Measurements from ENCODE around the gene CD79A. TPM values are rescaled to one million over a fixed set of nuclear protein-coding genes. Genes with fewer than 3 reads are reported as not detected.
"Not testable (repeated sequence)": the region's sequence is repeated elsewhere in the genome, so short reads cannot be mapped to it uniquely, and the experiment has no call there.

Gene CD79A
- total RNA-seq, 1 donor = 17.2 TPM

DNA sequence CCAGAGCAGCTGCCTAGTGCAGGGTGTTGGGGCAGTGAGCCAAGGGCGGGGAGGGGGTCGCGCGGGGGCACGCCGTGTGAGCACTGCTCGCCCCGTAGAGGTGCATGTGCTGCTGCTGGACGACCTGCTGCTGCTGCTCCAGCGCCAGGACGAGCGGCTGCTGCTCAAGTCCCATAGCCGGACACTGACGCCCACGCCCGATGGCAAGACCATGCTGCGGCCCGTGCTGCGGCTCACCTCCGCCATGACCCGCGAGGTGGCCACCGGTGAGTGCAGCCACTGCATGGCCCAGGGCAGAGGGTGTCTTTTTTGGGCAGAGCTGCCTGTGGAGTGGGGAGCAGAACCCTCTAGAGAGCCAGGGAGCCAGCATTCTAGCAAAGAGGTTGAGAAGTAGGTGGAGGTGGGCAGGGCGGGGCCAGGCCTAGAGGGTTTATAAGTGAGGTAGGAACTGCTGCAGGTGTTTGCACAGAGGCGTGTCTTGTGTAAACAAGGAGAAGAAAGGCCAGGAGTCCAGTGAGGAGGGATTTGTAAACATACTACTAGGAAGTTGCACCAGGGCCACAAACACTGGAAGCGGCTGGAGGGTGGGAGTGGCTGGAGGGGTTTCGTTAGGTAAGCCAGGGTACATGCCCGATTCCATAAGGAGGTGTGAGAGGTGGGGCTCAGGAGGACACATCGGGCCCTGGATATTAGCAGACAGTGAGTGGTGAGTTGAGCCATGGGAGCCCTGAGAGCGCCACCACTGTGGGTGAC is 27.2 kb downstream of the CD79A start:
- no peak for DNase-seq (ENCODE audit: low read depth in 2 of 3, low spot score in 2 of 3)

DNA sequence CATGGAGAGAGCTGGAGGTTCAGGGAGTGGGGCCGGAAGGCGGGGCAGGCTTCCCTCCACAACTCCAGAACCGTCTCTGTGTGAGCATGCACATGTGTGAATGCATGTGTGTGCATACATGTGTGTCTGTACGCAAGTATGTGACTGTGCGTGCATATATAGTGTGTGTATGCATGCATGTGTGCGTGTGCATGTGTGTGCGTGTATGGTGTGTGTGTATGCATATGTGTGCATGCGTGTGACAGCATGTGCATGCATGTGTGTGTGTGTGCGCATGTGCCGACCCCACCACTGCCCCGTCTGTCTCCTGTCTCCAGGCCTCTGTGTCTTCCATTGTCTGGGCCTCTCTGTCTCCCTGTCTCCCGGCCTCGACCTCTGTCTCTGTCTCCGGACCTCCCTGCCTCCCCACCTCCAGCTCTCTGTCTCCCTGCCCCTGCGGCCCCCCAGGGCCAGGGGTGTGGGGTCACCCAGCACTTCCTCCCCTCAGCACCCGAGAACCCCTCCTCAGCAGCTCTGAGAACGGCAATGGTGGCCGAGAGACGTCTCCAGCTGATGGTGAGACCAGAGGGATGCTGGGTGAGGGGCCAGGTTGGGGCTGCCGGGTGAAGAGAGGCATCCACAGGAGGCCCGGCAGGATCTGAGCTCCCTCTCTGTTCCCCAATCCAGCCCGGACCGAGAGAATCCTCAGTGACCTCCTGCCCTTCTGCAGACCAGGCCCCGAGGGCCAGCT is 28.4 kb downstream of the CD79A start:
- DNase-seq (ENCODE audit: low read depth in 2 of 3, low spot score in 2 of 3) = no peak

DNA sequence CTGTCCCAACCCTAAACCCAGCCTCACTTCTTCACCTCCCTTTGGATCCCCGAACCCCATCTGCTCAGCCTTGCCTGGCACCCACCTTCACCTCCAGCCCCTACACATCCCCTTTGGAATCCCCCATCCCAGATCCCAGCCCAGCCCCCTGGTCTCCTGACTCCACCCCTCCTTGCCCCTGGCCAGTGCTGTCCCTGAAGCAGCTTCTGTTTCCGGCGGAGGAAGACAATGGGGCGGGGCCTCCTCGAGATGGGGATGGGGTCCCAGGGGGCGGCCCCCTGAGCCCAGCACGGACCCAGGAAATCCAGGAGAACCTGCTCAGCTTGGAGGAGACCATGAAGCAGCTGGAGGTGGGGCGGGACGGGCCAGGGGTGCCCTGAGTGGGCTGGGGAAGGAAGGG is 29.2 kb downstream of the CD79A start:
- DNase-seq (ENCODE audit: low read depth in 2 of 3, low spot score in 2 of 3) = no peak

DNA sequence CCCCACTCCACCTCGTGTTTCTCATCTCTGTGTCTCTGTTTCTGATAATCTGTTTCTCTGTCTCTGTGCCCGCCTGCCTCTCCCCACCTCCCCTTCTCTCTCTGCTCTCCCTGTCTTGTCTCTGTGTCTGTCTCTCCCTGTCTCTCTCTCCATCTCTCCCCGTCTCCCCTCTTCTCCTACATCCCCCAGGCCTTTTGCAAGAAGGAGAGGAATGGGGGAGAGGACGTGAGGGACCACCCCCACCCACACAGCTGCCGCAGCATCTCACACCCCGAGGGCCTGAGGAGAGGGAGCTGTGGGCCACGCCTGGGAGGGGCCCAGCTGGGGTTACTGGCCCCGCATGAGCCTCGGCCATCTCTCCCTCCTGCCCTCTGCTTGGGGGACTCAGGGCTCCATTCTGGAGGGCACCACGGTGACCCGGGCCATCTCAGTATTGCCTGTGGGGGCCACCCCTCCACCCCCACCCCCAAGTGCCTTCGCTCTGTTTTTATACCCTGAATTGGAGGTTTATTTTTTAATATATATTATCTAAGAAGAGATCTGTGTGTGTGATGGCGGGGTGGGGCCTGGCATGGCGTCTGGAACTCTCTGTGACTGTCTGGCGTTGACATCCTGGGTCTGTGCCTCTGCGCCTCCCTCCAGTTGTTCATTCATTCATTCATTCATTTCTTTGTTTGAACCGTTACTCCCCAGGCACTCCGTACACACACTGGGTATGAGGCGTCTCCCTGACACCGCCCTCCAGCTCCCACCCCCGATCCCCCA is 30.0 kb downstream of the CD79A start:
- no peak for DNase-seq (ENCODE audit: low read depth in 2 of 3, low spot score in 2 of 3)

DNA sequence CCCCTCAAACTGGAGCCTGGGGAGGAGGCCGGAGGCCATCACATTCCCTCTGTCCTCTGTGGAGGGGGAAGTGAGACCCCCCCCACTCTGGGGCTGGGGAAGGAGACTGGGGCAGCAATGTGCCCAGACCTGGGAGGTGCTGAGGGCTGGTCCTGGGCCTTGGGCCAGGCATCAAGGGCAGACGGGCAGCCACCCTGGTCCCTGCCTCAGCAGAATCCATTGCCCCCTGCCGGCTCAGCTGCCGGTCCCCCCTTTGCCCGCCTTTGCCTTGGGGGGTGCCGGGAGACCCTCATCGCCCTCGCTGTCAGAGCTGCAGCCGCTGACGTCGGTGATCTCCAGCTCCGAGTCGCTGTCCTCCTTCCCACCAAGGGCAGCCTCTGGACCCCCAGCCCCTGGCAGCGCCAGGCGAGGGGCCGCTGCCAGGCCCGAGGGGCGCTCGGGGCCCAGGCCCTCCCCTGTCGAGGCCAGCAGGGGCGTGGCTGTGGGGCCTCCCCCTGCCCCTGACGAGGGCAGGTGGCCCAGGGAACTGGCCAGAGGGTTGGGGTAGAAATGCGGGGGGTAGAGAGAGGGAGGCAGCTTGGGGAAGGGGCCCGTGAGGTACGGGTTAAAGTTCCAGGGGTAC is 31.0 kb downstream of the CD79A start:
- DNase-seq (ENCODE audit: low read depth in 2 of 3, low spot score in 2 of 3) = no peak

DNA sequence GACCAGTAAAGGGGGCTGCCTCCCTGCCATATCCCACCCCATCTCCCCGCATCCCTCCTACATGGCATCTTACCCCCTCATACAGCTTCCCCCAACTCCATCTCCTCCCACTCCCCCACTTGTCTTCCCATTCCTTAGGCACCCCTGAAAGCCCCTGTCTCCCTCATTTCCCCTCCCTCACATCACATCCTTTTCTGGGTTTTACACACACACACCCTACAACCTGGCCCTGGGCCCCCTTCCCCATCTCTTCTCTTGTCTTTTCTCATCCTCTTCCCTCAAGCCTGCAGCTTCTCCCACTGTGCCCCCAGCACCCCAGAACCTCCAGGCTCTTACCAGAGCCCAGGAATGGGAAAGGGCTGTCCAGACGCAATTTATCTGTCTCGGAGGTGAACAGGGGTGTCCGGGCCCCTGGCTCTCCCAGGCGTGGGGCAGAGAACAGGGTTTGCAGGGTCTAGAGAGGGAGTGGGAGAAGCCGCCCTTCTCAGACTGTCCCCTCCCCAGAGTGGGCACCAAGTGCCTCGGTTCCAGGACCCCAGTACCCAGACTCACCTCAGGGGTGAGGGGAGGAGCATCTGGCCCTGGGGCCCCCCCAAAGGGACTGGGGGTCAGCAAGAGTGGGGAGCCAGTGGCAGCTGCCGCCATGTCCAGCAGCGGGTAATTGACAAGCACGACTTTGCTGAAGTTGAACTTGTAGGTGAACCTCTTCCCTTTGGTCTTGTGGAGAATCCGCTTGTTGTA is 31.8 kb downstream of the CD79A start:
- DNase-seq (ENCODE audit: low read depth in 2 of 3, low spot score in 2 of 3) = no peak

DNA sequence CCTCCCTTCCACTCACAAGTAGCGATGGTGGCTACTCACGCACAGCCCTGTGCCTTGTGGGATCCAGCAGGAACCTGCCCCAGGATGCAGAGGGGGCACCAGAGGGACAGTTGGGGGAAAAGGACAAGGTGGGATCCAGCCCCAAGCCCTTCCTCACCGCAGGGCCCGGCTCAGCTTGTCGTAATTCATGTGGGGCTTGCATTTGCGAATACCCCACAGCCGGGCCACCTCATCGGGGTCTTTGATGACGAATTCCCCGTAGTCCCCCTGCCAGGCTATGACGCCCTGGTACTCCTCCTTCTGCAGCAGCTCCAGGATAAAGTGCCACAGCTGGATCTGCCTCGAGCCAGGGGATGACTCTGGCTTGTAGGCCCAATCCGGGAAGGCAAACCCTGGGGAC is 32.6 kb downstream of the CD79A start:
- DNase-seq (ENCODE audit: low read depth in 2 of 3, low spot score in 2 of 3) = no peak

DNA sequence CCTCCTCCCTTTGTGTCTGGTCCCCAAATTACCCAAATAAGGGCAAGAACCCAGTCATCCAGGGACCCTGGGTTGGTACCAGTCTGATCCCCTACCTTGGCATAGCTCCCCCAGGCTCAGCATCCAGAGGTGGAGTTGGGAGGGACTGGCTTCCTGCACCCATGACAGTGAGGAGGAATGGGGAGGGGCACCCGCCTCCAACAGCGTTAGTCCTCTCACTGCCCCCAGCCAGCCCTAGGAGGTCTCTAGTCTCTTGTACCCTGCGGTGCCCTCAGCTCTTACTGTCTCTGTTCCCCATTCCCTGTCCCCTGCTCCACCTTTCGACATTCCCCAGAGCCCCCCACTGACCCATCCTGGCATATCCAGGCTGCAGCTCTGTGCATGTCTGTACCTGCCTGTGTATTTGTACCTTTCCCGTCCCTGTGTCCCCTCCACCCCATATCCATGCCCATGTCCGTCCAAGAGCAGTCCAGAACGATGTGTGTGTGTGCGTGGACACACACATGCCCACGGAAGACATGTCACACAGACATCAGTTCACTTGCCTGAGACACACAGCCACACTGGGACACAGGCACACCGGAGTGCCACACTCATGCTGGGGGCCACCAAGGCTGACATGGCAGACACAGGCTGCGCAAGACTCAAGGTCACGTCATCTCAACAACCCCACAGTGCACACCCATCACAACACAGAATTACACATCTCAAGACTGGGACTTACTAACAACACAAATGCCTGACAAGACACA is 33.3 kb downstream of the CD79A start:
- DNase-seq (ENCODE audit: low read depth in 2 of 3, low spot score in 2 of 3) = no peak

DNA sequence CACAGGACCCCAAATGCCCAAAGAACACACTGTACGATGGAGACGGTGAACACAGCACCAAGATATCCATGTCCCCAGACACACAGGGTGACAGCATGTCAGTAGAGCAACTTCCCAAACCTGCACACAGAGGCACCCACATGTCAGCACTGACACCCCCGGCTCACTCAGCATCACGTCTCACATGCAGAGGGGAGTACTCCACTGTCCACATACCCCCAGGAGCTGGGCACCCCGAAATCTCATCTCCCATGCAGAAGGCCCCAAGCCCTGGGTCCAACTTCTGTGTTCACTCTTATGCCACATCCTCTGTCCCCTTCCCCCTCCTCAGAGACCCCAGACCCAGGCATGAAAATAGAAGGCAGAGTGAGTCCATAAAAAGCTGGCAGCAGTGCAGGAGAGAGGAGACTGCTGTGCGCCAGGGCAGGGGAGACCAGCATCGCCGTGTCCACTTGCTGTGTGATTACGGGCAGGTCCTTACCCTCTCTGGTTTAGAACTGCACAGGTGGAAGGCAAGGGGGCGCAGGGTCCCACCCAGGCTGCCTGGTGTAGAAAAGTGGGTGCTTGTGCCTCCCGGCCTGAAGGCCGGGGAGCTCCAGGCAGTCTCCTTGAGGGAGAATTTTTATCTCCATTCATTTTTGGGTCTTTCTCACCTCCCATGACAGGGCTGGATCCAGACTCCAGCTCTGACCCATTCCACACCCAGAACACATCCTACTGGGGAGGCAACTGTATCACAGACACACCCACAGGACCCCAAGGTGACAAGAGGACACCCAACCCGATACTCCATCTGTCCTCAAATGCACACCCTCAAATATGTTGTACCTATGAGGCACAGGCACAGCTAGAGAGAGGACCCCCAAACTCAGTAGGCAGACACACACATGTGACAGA is 34.2 kb downstream of the CD79A start:
- DNase-seq (ENCODE audit: low read depth in 2 of 3, low spot score in 2 of 3) = no peak

DNA sequence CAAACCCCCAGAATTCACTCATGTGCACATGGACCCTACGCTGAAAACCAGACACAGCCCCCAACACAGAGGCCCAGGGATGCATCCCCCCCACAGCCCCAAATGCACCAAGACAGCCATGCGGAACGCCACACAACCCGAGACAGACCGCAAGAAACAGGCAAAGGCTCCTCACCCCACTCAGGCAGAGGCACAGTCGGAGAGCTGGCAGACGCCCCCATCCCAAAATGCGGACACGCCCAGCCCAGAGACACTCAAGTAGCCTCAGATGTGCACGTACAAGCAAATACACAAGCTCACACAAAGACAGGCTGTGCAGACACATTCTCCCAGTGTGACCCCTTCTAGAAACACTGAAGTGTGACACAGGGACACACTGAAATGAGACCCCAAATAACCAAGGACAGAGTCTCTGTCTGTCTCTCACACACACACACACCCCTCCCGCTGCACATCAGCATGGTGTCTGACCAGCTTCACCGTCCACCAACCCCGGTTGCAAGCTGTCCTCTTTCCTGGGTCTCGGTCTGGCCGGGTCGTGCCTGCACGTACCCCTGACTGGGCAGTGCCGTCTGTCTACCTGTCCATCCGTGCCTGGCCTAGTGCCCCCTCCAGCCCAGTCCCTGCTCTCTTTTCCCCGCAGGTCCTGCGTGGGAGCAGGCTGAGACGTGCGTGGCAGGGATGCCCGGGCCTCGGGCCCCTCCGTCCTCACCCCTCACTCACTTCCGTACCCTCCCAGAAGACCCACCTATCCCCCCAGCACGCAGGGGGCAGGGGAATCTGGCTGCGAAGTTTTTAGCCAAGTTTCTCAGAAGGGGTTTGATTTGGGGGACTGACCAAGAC is 35.0 kb downstream of the CD79A start:
- no peak for DNase-seq (ENCODE audit: low read depth in 2 of 3, low spot score in 2 of 3)

DNA sequence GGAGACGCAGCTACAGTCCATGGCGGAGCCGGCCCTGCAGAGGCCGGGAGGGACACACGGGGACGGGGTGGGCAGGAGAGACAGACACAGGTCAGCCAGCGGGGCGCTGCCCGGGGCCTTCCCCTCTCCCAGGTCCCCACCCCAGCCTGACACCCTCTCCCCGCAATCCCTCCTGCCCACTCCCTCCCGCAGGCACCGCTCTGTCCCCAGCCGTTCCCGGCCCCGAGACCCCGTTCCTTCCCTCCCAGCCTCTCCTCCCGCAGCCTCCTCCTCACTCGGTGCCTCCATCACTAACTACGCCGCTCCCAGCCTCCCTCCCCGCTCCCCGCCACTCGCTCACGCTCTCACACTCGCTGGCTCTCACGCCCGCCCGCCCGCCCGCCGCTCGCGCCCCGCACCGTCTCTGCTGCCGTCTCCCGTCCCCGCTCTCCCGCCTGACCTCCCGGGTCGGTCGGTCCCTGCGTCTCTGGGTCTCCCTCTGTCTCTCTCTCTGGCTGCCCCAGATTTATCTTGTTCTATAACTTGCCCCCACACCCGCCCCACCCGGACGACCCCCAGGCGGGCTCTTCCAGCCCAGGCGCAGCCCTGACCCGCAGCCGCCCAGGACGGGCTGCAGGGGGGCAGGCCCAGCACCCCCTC is 35.9 kb downstream of the CD79A start:
- DNase-seq (ENCODE audit: low read depth in 2 of 3, low spot score in 2 of 3) = no peak

DNA sequence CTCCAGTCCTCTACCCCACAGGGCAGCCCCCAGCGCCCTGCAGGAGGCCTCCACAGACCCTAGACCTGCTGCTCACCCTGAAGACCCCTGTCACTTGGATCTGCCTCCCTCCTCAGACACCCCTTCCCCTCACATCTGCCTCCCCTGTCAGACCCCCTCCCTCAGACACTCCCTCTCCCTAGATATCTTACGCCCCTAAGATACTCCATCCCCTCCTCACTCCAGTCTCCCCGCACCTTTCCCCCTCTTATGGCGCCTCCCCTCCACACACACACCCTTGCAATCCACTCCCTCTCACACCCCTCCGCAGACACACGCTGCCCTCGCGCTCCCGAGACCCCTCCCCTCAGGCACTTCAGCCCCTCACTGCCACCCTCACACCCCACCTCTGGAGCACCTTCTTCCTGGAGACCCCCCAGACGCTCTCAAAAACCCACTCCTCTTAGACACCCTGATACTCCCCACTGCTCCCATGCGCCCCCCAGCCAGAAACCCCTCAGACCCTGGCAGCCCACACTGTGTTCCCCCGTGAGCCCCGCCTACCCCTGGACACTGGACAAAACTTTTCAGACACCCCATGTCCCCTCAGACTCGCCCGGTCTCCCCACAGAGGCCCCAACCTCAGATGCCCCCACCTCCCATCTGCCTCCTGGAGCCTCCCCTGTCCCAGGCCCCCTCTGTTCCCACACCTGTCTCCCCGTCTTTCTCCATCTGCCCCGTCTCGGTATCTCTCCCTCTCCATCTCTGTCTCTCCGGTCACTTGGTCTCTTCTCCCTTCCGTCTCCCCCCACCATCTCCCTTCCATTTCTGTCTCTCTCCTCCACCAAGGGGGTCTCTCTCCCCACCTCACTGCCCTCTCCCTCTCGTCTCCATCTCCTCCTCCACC is 36.7 kb downstream of the CD79A start:
- DNase-seq (ENCODE audit: low read depth in 2 of 3, low spot score in 2 of 3) = no peak

DNA sequence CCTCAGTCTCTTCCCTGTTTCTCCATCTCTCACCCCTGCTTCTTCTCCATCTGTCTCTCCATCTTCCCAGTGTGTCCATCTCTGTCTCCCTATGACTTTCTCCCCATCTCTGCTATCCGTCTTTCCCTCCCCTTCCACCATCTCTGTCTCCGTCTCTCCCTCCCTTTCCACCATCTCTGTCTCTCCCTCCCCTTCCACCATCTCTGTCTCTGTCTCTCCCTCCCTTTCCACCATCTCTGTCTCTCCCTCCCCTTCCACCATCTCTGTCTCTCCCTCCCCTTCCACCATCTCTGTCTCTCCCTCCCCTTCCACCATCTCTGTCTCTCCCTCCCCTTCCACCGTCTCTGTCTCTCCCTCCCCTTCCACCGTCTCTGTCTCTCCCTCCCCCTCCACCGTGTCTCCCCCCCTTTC is 37.4 kb downstream of the CD79A start:
- not testable (repeated sequence) for DNase-seq (ENCODE audit: low read depth in 2 of 3, low spot score in 2 of 3)

DNA sequence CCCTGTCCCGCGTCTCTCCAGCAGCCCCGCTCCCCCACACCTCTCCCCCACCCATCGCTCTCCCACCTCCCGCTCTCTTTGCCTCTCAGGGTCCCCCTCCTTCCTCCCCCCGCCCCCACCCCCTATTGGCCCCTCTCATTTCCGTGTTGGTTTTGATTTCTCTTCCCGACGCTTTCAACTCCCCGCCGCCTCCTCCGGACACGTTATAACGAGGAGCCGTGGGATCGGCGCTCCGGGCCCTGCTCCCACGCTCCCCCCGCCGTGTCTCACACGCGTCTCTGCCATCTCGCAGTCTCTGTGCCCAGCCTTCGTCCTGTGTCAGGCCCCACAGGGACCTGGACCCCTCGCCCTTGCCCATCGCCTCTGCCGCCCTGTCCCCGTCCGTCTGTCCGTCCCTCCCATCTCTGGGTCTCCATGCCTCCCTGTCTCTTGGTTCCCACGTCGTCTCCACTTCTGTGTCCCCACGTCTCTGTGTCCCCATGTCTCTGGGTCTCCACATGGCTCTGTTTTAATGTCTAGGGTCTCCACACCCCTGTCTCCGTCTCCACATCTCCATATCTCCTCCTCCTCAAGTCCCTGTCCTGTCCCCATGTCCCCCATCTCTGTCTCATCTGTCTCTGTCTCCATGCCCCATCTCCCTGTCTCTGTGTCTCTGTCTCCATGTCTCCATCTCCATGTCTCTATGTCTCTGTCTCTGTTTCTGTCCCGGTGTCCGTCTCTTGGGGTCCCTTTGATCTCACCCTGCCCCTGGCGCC is 38.1 kb downstream of the CD79A start:
- no peak for DNase-seq (ENCODE audit: low read depth in 2 of 3, low spot score in 2 of 3)

DNA sequence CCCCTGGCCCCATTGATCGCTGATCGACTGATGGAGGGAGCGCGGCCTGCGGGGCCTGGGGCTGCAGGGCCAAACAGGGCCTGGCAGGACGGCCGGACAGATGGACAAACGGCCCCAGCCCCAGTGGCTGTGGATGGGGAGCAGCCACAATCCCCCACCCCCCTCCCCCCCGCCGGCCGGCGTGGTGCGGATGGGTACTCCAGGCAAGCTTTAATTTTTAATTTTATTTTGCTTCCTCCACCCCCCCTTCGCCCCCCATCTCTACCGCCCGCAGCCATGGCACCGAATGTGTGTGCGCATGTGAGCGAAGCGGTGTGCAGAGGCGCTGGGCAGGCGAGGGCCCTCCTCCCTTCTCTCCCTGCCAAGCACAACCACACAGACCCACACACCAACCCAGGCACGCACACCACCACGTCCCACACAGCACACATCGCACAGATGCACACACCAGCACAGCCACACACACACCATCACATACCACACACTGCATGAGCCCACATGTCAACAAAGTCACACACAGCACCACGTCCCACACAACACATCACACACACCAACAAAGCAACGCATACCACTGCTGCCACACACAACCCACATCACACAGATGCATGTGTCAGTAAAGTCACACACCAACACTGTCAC is 38.8 kb downstream of the CD79A start:
- no peak for DNase-seq (ENCODE audit: low read depth in 2 of 3, low spot score in 2 of 3)
